GM19023 (cell line): ENCODE data around the gene CRLF1.

Experiments used
- ATAC-seq: cut with Tn5 transposase; IDR thresholded peaks from one replicate; pipeline ENCODE4 v1.9.1; 2021; ENCODE audit warnings: mild to moderate bottlenecking, moderate library complexity; ENCODE audit not compliant: unreplicated experiment

CRLF1 gene, protein sequence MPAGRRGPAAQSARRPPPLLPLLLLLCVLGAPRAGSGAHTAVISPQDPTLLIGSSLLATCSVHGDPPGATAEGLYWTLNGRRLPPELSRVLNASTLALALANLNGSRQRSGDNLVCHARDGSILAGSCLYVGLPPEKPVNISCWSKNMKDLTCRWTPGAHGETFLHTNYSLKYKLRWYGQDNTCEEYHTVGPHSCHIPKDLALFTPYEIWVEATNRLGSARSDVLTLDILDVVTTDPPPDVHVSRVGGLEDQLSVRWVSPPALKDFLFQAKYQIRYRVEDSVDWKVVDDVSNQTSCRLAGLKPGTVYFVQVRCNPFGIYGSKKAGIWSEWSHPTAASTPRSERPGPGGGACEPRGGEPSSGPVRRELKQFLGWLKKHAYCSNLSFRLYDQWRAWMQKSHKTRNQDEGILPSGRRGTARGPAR

DNA sequence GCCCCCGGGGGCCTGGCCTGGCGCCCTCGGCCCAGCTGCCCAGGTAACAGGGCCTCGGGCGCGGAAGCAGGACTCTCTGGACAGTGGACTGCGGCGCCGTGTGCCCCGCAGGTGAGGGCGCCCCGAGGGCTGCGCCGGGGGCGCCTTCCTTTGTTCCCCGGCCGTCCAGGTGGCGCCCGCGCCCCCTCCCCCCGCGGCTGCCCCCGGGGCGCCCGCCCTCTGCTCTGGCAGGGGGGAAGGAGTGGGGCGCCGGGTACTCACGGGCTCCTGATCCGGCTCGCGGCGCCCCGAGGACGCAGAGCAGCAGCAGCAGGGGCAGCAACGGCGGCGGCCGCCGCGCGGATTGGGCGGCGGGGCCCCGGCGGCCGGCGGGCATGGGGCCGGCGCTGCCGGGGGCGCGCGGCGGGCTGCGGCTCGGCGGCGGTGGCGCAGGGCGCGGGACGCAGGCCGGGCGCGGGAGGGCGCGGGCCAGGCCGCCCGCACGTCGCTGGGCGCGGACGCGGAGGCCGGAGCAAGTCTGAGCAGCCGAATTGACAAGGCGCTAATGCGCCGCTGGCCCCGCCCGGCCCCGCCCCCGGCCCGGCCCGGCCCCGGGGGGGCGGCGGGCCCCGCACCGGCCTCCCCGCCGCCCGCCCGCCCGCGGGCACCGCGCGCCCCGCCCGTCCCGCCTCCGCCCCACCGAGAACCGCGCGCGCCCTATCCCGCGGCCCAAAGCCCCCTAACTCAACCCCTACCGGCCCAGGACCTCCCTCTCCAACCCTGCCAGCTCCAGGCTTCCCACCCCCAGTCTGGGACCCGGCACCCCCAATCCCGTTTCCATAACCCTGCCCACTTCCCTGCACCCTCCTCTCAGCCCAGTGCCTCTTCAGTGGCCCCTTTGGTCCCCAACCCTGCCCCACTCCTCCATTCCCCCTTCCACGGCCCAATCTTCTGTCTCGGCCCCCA lies at the start of gene CRLF1:
CRLF1 (minus strand) TSS at position 519 of the 945 bp plus-strand sequence; CDS start at position 376, 143 bp downstream.
- ATAC-seq = no peak

DNA sequence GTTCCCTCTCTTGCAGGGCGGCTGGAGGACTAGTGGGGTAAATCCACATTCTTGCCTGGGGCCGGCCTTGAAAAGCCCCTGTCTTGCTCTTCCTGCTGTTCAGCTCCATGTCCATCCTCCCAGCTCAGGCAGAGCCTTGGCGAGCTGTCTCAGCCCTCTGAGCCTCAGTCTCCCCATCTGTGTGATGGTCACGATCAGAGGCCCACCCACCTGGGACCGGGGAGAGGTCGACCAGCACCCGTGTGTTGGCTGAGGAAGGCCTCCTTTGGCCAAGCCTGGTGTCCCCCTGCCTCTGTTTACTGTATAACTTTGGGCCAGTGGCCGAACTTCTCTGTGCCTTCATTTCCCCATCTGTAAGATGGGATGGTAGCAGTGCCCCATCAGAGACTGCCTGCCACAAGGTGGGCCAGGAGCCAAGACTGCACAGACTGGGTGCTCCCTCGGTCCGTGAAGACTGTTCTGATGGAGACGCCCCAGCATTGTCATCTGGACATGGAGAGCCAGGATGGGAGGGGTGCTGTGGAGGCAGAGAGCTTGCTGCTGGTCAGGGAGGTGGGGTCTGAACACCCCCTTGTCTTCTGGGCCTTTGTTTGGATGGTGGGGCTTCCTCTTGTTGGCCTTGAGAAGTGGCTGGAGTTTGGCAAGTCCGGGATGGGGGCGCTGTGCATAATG lies 48.7 kb upstream of the CRLF1 start:
- no peak for ATAC-seq

DNA sequence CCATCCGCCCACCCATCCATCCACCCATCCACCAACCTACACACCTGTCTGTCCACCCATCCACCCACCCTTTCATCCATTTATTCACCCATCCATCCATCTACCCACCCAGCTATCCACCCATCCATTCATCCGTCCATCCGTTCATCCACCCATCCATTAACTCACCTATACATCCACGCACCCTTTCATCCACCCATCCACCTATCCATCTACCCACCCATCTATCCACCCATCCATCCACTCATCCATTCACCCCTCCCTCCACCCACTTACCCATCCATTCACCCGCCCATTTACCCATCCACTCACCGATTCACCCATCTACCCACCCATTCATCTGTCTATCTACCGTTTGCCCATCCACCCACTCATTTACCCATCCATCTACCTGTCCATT lies 47.9 kb upstream of the CRLF1 start:
- ATAC-seq = no peak

DNA sequence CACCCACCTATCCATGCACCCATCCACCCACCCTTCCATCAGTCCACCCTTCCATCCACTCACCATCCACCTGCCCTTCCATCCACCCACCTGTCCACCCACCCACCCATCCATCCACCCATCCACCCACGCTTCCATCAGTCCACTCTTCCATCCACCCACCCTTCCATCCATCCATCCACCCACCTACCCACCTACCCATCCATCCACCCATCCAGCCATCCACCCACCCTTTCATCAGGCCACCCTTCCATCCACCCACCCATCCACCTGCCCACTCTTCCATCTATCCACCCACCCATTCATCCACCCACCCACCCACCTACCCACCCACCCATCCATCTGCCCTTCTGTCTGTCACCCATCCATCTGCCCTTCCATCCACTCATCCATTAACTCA lies 47.3 kb upstream of the CRLF1 start:
- no peak for ATAC-seq

DNA sequence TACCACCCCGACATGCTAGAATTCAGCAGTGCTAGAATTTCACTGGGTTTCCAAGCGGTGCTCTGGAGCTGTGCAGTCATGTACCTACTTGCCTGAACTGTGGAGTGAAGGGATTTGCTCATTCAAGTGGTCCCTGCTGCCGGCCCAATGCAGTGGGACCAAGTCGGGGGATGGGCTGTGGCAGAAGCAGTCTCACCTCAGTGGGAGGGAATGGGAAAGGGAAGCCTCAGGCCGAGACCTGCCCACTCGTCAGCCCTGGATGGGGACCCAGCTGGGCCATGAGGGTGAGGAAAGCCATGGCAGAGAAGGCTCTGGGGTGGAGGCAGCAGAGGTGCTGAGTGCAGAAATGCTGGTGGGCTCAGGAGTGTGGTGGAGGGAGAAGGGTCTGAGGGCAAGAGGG lies 45.1 kb upstream of the CRLF1 start:
- ATAC-seq = no peak

DNA sequence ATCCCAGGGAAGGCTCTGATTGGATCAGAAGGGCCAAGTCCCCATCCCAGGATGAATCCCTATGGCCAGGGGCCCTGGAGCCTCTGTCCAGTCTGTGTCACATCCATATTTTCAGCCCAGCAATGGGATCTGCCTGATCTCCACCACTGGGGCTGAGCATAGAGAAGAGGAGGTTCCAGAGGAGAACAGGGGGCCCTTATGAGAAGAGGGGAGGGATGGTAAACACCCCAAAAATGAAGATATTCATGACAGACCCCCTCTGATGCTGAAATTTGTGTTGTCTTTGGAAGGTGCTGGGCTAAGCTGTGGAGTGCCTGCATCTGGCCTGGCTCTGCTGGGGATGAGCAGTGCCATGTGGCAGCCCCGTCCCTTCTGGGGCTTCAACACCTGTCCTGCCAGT lies 44.7 kb upstream of the CRLF1 start:
- ATAC-seq = no peak

DNA sequence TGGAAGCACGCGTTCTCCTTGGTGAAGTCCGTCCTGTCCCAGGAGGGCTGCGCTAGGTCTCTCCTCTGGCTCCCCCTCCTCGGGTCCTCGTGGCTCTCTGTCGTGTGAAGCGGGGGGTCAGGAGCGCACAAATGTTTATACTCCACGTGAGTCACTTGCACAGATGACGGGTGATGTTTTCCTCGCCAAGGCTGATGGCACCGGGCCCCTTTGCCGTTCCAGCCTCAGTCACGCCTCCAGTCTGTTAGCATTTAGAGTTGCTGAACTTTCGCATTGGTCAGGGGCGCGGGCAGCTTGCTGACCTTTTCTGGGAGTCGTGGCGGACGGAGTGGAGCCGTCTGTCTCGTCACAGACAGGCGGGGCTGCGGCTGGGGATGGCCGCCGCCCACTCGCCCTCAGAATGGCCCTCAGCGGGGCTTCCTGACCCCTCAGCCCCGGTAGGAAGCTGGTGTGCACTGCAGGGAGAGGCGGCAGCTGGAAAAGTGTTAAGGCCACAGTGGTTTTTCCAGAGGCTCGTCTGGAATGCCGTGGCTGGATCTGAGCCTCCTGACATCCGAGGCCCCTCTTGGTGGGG lies 44.0 kb upstream of the CRLF1 start:
- ATAC-seq = no peak

DNA sequence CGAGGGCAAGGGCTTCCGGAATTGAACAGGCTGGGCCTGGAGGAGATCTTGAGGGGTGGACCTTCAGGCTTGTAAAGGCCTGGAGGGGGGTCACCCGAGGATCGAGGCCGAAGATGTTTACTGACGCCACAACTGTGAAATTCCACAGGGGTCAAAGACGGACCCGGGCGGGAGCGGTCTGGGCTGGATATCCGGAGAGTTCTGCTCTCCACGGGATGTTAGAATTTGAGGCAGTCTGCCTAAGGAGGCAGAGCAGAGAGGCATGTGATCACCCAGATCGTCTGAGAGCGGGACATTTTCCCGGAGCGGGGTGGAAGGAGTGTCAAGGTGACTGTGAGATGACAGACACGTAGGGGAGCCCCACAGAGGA lies 43.4 kb upstream of the CRLF1 start:
- ATAC-seq = no peak

DNA sequence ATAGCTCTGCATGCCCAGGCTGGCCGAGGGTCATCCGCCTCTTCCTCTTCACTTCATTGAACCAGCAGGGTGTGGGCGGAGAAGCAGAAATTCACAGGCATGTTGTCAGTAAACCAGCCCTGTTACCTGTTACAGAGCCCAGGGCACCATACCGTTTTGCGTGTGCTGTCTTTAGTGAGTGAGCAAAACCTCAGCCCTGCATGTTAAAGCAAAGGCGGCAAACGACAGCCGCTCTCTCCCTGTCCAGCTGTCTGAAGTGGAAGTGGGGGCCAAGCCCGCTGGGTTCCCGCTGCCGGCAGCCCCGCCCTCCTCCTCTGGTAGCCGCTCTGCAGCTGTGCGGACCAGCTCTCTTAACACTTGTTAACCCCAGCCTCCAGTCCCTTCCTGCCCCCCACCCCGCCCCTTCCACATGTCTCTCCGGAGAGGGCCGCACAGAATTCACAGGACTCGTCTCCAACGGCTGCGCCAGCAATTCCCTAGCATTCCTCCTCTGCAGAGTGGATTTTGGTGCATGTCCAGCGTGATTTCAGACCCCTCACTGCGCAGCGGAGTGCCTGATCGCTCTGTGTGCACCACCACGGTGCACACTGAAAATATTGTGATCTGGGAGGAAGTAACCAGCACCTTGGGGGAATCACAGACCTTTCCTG lies 42.9 kb upstream of the CRLF1 start:
- ATAC-seq = no peak

DNA sequence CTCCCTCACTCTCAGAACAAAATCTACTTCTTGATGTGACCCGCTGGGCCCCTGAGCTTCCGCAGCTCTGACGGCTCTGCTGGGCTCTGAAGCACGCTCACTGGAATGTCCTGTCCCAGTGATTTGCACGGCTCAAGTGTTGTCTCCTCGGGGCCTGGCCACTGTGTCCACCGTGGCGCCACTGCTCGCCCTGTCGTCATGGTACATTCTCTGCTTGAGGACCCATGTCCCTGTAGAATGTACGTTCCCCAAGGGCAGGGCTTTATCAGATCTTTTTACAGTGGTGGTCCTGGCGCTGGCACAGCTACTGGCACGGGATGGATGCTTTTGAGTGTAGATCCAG lies 42.3 kb upstream of the CRLF1 start:
- no peak for ATAC-seq

DNA sequence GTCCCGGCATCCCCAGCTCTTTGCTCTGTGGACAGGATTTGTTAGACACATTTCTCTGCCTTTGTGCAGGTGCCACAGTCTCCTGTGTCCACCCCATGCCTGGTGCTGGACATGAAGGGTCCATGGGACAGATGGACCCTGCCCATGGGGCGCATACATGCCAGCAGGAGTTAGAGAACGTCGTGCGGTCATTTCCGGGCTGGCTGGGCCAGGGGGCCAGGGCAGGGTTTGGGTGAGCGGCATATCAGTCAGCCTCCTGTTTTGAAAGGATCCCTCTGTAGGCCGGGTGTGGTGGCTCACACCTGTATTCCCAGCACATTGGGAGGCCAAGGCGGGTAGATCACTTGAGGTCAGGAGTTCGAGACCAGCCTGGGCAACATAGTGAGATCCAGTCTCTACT lies 41.2 kb upstream of the CRLF1 start:
- no peak for ATAC-seq

DNA sequence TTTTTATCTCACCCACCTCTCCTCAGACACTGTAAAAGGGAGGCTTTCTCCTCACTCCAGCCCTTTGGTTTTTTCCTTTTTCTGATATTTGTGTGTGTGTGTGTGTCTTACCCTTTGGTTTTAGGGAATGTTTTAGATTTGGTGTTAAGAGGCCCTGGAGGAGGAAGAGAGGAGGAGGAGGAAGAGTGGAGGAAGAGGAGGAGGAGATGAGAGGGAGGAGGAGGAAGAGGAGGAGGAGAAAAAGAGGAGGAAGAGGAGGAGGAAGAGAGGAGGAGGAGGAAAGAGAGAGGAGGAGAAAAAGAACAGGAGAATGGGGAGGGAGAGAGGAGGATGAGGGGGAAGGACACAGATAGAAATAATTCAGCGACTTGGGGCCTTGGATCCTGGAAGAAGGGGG lies 40.8 kb upstream of the CRLF1 start:
- no peak for ATAC-seq

DNA sequence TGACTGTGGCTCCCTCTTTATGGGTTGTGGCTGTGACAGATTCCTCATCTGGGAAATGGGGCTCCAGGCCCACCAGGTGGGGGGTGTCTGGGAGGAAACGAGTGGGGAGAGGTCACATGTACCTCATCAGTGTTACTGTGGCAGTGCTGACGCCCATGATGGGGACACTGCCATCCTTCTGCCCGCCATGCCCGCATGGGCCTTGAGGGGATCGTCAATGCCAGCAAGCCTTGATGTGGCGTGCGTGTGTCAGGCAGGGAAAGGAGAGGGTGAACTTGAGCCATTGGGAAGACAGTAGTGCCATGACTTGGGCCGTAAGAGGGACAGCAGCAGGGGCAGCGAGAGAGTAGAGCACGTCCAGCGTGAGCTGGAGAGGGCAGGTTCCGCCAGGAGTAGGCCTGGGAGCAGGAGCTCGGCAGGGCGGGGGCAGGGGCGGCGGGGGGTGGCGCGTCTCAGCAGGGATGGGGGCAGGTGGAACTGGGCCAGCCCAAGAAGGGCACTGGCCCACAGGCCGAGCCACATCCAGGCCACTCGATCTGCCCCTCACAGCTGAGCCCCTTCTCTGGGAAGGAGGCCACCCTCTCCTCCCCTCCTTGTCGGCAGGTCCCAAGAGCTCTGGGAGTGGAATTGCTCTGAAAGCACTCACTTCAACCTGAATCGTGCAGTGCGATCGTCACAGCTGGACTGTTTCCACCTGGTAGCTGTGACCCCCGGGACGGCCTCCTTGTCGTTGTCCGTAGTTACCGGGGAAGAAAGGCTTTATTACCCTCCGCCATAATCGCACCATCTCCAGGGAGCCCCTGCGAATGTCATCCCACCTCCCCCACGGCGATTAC lies 40.2 kb upstream of the CRLF1 start:
- ATAC-seq = no peak

DNA sequence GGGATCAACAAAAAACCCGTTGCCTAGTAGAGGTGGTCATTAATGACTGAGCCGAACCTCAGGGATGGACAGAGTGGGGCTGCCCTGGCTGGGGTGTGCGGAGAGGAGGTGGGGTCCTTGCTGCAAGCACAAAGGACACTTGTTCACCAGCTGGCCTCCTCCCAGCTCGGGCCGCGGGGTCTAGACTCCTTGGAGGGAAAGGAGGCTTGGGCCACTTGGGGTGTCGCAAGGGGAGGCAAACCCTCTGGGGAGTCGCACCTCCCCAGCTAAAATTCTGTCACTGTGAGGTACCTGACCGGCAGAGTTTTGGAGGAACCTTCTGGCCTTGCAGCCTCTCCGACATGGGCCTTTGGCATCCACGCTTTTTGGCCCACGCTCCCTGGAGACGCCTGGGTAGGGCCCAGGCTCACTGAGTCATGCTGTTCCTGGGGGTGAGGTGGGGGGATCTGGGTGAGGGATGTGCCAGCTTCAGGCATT lies 38.5 kb upstream of the CRLF1 start:
- no peak for ATAC-seq

DNA sequence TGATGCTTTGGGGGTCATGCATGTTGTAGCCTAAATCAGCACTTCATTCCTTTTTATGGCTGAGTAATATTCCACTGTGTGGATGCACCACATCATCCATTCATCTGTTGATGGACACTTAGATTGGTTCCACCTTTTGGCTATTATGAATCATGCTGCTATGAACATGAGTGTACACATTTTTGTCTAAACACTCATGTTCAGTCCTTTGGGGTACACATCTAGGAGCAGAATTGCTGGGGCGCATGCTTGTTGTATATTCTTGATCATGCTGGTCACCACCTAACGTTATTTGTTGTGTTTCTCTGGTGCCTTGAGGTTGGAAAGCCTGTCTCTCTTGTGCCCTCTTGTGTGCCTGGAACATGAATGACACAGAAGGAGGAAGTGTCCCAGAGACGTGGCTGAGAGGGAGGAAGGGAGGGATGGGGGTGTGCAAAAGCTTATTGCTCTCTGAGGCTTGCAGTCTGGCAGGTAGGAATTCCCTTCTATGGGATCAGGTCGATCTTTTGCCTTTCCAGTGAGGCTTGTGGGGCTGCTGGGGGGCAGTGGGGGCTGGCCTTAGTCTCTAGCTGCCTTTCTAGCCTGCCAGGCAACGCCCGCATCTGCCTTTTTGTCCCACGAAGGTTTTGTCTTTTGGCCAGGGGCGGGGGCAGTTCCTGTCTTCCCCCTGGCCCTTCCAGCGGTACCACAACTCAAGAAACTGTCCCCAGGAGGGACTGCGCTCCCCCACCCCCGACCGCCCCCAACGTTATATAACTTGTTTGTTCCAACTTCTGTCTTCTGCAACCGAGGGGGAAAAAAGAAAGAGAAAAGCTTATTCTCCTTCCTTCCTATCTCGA lies 37.8 kb upstream of the CRLF1 start:
- ATAC-seq = no peak

DNA sequence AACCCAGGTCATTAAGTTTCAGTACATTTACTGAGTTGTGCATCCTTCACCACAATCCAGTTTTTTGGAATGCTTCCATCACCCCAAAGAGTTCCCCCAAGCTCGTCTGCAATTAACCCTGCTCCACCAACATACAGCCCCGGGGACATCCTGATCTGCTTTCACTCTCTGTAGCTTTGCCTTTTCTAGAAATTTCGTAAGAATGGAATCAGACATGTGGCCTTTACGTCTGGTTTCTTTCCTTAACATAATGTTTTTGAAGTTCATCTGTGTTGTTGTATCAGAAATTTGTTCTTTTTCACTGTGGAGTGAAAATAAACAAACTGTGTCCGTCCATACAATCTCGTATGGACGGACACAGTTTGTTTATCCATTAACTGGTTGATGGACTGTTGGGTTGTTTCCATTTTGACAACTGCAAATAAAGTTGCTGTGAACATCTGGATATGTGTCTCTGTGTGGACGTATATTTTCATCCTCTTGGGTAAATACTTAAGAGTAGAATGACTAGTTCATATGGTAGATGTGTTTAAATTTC lies 33.2 kb upstream of the CRLF1 start:
- no peak for ATAC-seq

DNA sequence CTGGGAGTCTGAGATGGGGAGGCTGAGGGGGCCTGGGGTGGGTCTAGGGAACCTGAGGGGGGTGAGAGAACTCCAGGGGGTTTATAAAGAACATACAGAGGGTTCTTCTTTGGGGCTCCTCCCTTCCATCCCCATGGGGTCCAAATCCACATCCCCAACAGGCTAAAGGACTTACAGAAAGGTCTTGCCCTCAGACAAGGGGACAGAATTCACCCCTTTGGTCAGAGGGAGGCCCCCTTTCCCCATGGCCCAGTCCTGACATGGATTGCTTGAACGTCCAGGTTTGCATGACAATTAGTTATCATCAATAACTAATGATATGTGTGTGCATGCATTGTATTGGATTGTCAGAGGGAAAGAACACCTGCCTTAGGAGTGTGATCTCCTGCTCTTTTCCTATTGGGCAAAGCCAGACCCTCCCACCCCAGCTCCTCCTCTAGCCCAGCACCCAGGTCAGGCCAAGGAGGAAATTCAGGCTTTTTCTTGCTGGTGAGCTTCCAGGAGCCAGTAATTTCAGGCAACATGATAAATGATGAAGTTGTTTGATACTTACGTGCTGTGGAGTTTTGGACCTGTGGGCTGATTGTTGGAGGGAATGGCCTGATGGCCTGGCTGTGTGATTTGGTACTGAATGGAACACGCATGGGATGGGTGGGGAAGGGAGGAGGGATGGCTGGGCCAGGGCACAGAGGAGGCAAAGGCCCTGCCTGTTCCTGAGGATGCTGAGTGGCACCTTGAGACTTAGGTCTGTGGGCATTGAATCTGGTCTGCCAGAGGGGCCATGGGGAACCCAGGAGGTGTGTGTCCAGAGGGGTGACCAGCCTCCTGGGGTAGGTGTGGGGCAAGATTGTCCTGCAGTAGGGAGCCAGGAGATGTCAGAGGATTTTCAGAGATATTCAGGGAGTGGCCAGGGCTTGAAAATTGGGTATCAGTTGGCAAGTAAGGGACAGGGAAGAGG lies 31.4 kb upstream of the CRLF1 start:
- no peak for ATAC-seq
